HepG2 (cell line): ENCODE data around the gene AMIGO2.

ENCODE experiments used
- CHD4 ChIP-seq: fragments of 200-600 bp; sonication (generic); IDR thresholded peaks from 2 replicates; pipeline ENCODE4 v1.7.0; 2017; ENCODE audit warnings: mild to moderate bottlenecking, low read length, borderline replicate concordance
- MAZ ChIP-seq, 2 experiments: sonication (generic) in 1 of 2; formaldehyde crosslinking in 1 of 2; IDR thresholded peaks; 2 replicates each; pipeline versions ENCODE4 v1.5.0 to v1.6.1; 2012 to 2020; ENCODE audit warnings: low read depth in 2 of 2, mild to moderate bottlenecking in 2 of 2, borderline replicate concordance in 1 of 2, improper control_type of control experiment in 1 of 2, low read length in 1 of 2, missing genetic modification reagents in 1 of 2, moderate library complexity in 1 of 2
- RNF2 ChIP-seq: fragments of 450-650 bp; conservative IDR thresholded peaks from 2 replicates; pipeline ENCODE4 v1.6.1; 2016; ENCODE audit warnings: low read depth

DNA sequence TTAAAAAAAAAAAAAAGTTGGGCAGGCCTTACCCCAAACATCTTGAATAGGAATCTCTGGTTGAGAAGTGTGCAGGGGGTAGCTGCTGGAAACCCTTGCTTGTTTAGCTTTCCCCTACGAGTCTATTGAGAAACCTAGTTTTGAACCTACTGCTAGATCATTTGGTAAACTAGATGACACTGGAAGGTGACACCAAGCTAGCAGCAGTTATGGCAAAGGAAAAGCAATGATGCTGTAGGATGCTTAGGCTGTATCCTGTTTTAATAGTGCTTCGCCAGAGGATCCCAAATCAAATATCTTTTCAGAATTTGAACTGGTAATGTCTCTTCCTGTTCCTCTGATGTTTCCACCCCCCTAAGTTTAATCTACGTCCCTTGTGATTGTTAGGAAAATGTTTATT lies 5.8 kb downstream of the AMIGO2 start:
- TF ChIP-seq MAZ (IDR thresholded peaks at IDR 0.05; ENCODE audit: borderline replicate concordance, low read depth, low read length) = no peak
- no peak for TF ChIP-seq MAZ (CRISPR knock-in tag; IDR thresholded peaks at IDR 0.05; ENCODE audit: low read depth)
- TF ChIP-seq CHD4 = no peak
- TF ChIP-seq RNF2 = no peak
